ENCODE data around the gene SIGLEC11. TPM values are rescaled to one million over a fixed set of nuclear protein-coding genes. Genes with fewer than 3 reads are reported as not detected.
"Not testable (repeated sequence)": the region's sequence is repeated elsewhere in the genome, so short reads cannot be mapped to it uniquely, and the experiment has no call there.

SIGLEC11 gene
- total RNA-seq, 2 donors from 2014 or later: not detected

DNA sequence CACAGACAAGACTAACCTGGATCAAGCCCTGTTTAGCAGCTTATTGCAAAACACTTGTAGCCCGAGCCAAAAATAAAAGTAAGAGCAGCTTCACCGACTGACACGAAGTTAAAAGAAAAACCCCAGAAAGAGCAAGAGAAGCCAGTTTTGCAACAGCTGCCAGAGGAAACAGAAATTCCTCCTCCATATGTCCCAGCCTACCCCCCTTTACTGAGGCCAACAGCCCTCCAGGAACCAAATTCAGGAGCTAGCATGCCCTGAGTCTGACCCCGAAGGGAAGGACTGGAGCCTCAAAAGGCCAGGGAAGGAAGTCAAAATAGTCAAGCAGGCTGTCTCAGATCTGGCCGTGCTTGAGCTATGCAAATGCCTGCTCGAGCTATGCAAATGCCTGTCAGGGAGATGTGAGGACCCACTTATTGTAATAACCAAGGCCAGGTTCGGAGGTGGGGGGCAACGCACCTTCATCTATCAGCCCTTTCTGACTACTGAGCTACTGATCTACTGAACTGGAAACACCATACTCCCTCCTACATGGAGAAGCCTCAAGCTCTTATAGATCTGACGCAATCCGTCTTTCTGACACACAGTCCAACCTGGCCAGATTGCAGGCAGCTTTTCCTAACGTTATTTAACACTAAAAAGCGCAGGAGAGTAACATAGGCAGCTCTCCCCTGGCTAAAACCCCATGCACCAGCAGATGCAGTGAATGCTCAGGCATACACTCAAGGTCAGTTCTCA is 6.7 kb downstream of the SIGLEC11 start:
- ATAC-seq: no peak
- Mint-ChIP-seq H3K27me3 (peaks cover 32% of the 10 kb centered on the region), H3K36me3 (ENCODE audit: low read depth) (no peaks in the 10 kb centered on the region)

DNA sequence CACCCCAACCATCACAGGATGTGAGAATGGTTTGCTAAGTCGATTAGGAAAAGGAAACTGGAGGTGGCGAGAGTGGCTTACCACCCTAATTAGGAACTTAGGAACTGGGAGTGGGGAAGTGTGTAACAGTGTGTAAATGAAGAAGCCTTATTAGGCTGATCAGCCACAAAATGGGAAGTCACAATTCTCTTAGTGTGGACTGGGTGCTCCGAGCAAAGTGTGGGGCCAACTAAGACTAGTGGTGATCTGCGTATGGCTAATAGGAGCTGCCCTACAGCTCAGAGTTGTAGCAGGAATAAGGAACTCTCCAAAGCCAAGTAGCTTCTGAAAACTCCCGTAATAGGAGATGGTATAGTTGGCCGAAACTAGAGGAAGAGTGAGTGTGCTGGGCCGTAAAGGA is 7.6 kb downstream of the SIGLEC11 start:
- H3K9me3 ChIP-seq (ENCODE audit: control insufficient read depth, low read length, poor library complexity, severe bottlenecking): no peaks in the 10 kb centered on the region
- no peak overlapping the region for H3K4me3 Mint-ChIP-seq
- ATAC-seq (no peak), DNase-seq (no peak)
- H3K4me1 Mint-ChIP-seq: peaks cover 8% of the 10 kb centered on the region
- H3K27me3 Mint-ChIP-seq: peaks cover 32% of the 10 kb centered on the region
- H3K36me3 Mint-ChIP-seq (ENCODE audit: low read depth): no peaks in the 10 kb centered on the region
- H3K27ac Mint-ChIP-seq: no peak overlapping the region

More for the DNA sequence above, 6.7 kb downstream of the SIGLEC11 start:
- Mint-ChIP-seq H3K27ac (no peak overlapping the region), H3K4me1 (peaks cover 8% of the 10 kb centered on the region), H3K4me3 (no peak overlapping the region)
- no peaks in the 10 kb centered on the region for H3K9me3 ChIP-seq (ENCODE audit: control insufficient read depth, low read length, poor library complexity, severe bottlenecking)
- no peak for DNase-seq

DNA sequence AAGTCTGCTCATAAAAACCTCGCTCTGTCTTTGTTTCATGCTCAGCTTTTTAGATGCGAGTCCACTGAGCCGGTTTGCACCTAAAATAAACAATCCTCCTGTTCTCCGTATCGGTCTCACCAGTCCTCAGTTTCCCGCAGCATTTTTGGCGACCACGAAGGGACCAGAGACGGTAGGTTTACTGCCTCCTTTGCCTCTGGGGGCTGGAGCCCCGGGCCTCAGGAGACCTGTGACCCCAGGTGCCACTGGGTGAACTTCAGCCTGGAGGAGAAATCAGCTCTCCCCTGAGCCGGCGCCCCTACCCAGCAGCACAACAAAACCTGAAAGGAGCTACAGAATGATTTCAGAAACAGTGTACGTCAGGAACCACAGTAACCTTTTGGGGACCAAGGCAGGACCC is 8.1 kb downstream of the SIGLEC11 start:
- H3K27ac Mint-ChIP-seq: no peak overlapping the region

DNA sequence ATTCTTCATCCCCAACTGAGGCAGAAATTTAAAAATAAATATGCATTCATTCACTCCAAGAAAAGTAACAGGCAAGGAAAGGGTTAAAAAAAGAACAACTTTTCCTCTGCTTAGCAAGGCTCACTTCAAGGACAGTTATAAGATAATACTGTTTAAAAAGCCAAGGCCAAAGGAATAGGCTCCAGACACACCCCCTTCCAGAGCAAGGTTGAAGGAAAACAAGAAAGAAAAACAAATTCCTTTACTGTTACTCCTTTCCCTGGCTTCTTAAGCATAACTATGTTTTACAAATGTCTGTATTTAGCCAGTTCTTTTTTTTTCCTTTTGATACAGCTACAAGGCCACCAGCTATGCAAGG is 8.5 kb downstream of the SIGLEC11 start:
- no peaks in the 10 kb centered on the region for H3K9me3 ChIP-seq (ENCODE audit: control insufficient read depth, low read length, poor library complexity, severe bottlenecking)
- DNase-seq: no peak
- H3K36me3 Mint-ChIP-seq (ENCODE audit: low read depth): no peaks in the 10 kb centered on the region
- peaks cover 32% of the 10 kb centered on the region for H3K27me3 Mint-ChIP-seq
- H3K4me1 Mint-ChIP-seq: peaks cover 8% of the 10 kb centered on the region
- H3K27ac Mint-ChIP-seq: no peak overlapping the region
- ATAC-seq: no peak
- H3K4me3 Mint-ChIP-seq: no peak overlapping the region

More for the DNA sequence above, 8.1 kb downstream of the SIGLEC11 start:
- Mint-ChIP-seq H3K4me1 (peaks cover 8% of the 10 kb centered on the region), H3K36me3 (ENCODE audit: low read depth) (no peaks in the 10 kb centered on the region), H3K4me3 (no peak overlapping the region), H3K27me3 (peaks cover 32% of the 10 kb centered on the region)
- no peaks in the 10 kb centered on the region for H3K9me3 ChIP-seq (ENCODE audit: control insufficient read depth, low read length, poor library complexity, severe bottlenecking)
- ATAC-seq: no peak
- DNase-seq: no peak

DNA sequence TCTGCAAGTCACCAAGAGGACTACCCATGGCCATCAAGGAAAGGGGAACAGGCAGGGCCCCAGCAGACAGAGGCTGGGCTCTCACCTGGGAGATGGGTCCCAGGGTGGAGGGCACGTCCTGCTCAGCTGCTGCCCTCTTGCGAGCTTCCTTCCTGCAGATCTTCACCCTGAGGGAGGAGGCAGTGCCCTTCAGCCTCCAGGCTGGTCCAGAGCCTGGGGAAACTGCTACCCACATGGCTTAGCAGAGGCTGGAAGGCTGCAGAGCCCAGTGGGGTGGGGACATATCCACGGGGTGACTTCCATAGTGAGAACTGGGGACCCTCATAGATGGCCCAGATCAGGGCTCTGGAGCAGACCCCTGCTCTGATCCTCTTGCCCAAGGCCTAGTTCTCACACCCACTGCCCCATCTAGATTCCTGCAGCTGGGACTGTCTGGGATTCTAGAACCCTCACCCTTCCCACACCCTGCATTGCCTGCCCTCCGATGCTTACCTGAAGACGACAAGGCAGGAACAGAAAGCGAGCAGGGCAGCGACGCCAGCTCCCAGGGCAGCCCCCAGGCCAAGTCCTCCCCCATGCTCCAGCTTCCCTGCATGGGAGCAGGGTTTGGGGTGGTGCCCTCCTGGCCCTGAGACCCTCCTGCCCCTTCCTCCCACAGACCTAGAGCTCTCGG is 9.0 kb downstream of the SIGLEC11 start:
- ATAC-seq (no peak), DNase-seq (no peak)
- Mint-ChIP-seq H3K36me3 (ENCODE audit: low read depth) (no peaks in the 10 kb centered on the region), H3K4me3 (no peak overlapping the region), H3K4me1 (peaks cover 8% of the 10 kb centered on the region), H3K27me3 (peaks cover 32% of the 10 kb centered on the region), H3K27ac (peak overlapping the region; percentile 34)
- H3K9me3 ChIP-seq (ENCODE audit: control insufficient read depth, low read length, poor library complexity, severe bottlenecking): no peaks in the 10 kb centered on the region

DNA sequence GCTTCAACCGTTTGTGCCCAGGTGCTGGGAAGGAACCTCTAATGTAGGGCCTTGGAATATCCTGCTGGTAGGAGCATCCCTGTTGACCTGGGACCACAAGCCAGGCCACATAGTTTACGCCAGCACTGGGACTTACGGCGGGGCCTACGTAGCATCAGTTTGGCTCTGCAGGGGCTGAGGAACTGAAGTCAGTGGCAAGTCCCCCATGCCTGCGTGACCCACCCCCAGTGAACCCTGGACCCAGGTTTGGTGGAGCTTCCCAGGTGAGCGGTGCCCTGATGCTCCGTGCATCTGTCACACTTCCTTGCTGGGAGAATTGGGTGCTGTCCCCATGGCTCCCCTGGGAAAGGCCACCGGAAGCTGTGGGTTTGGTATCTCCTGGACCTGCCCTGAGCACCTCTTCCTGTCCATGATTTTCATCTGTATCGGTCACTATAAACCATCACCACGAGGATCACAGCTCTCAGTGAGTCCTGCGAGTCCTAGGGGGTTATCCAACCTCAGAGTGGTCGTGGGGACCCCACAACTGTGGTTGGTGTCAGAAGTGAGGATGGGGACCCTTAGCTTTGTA is 9.9 kb downstream of the SIGLEC11 start:
- Mint-ChIP-seq H3K4me1 (peaks cover 8% of the 10 kb centered on the region), H3K36me3 (ENCODE audit: low read depth) (no peaks in the 10 kb centered on the region), H3K27ac (peak overlapping the region; percentile 34), H3K27me3 (peaks cover 32% of the 10 kb centered on the region), H3K4me3 (no peak overlapping the region)
- no peak for DNase-seq
- ATAC-seq: no peak
- no peaks in the 10 kb centered on the region for H3K9me3 ChIP-seq (ENCODE audit: control insufficient read depth, low read length, poor library complexity, severe bottlenecking)

DNA sequence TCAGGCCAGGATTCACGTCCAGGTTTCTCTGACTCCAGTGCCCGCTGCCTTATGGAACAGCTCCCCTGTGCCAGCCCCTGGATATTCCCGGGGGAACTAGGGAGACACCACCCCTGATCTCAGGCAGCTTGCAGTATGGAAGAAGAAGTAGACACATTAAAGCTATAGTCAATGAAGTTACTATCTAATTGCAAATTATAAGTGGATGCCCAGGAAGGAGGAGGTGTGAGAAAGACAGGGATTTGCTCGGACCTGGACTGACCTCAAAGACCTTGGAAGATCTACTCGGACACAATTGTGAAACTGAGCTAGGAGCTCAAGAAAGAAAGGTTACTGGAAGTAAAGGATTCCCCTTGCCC is 10.4 kb downstream of the SIGLEC11 start:
- peaks cover 34% of the 10 kb centered on the region for H3K27me3 Mint-ChIP-seq
- no peak for DNase-seq
- no peaks in the 10 kb centered on the region for H3K36me3 Mint-ChIP-seq (ENCODE audit: low read depth)
- ATAC-seq: no peak
- H3K4me3 Mint-ChIP-seq: no peak overlapping the region
- H3K27ac Mint-ChIP-seq: no peak overlapping the region
- peaks cover 8% of the 10 kb centered on the region for H3K4me1 Mint-ChIP-seq
- no peaks in the 10 kb centered on the region for H3K9me3 ChIP-seq (ENCODE audit: control insufficient read depth, low read length, poor library complexity, severe bottlenecking)

DNA sequence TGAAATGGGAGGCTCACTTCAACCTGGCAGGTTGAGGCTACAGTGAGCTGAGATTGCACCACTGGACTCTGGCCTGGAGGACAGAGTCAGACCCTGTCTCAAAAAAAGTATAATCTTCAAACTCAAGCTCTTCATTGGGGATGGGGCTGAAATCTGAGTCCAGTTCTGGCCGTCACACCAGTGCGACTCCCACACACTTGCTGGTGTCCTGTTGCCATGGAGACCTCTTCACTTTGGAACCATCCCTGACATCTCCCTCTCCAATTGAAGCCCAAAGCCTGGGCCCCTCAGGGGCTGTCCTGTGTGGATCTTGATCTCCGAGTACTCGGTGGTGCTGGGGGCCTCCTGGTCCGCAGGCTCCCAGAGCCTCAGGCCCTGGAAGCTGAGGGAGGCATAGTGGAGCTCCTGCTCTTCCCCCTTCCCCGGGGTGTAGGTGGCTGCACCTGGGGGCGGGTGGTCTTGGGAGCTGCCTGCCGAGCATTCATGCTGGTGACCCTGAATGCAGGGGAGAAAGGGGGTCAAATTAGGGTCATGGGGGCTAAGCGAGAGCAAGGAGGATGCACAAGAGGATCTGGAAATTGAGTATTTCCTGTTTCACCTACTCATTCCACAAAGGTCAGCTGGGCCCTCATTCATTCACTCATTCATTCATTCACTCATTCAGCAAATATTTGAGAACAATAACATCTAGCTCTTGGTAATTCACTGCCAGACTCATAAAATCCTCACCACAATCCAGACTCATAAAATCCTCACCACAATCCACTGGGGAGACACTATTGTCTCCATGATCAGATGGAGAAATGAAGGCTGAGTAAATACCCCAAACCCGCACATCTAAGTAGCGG is 11.0 kb downstream of the SIGLEC11 start:
- Mint-ChIP-seq H3K4me1 (peaks cover 8% of the 10 kb centered on the region), H3K4me3 (no peak overlapping the region), H3K27me3 (peaks cover 37% of the 10 kb centered on the region), H3K36me3 (ENCODE audit: low read depth) (peaks cover 3% of the 10 kb centered on the region), H3K27ac (no peak overlapping the region)
- no peak for ATAC-seq
- DNase-seq: no peak
- H3K9me3 ChIP-seq (ENCODE audit: control insufficient read depth, low read length, poor library complexity, severe bottlenecking): no peaks in the 10 kb centered on the region

DNA sequence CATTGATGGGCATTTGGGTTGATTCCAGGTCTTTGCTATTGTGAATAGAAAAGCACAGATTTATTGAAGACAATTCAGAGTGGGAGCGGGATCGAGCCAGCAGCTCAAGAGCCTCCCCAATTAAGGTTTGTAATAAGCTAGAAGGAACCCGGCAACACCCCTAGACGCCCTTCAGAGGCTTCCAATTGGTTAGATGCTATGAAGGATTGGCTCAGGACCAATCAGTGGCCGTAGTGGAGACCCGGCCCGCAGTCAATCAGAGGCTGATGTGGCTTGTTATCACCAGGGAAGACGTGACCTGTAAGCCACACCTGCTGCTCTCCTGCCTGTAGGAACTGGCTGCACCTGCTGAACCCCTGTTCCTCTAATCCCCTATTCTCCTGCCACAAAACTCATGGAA is 14.6 kb downstream of the SIGLEC11 start:
- Mint-ChIP-seq H3K36me3 (ENCODE audit: low read depth) (peaks cover 5% of the 10 kb centered on the region), H3K27ac (no peak overlapping the region), H3K4me1 (peaks cover 8% of the 10 kb centered on the region), H3K4me3 (no peak overlapping the region), H3K27me3 (peaks cover 50% of the 10 kb centered on the region)
- DNase-seq (no peak), ATAC-seq (no peak)
- no peaks in the 10 kb centered on the region for H3K9me3 ChIP-seq (ENCODE audit: control insufficient read depth, low read length, poor library complexity, severe bottlenecking)

DNA sequence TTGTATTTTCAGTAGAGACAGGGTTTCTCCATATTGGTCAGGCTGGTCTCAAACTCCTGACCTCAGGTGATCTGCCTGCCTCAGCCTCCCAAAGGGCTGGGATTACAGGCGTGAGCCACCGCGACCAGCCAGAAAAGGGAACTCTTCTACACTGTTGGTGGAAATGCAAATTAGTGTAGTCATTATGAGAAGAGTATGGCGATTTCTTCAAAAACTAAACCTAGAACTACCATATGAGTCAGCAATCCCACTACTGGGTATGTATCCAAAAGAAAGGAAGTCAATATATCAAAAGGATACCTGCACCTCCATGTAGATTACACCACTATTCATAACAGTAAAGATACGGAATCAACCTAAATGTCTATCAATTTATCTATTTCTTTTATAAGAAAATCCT is 16.4 kb downstream of the SIGLEC11 start:
- H3K4me3 Mint-ChIP-seq; H3K27ac Mint-ChIP-seq; DNase-seq; H3K36me3 Mint-ChIP-seq (ENCODE audit: low read depth); H3K9me3 ChIP-seq (ENCODE audit: control insufficient read depth, low read length, poor library complexity, severe bottlenecking); H3K4me1 Mint-ChIP-seq; ATAC-seq: not testable (repeated sequence)
- H3K27me3 Mint-ChIP-seq: peaks cover 53% of the 10 kb centered on the region

DNA sequence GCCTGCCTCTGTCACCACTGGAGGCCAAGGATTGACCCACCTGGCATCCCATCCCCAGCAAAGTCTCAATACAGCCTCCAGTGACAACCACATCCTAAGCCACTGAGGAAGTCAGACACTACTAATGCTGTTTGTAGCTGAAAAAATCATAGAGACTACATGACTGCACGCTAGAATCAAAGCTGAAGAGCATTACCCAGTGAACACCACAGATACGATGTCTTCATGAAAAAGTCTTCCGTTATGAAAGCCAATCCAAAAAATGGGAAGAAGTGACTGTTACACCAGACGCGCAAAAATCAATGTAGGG is 20.5 kb downstream of the SIGLEC11 start:
- no peak overlapping the region for H3K27ac Mint-ChIP-seq
- no peak for ATAC-seq
- H3K4me3 Mint-ChIP-seq: no peak overlapping the region
- H3K9me3 ChIP-seq (ENCODE audit: control insufficient read depth, low read length, poor library complexity, severe bottlenecking): no peaks in the 10 kb centered on the region
- DNase-seq: no peak
- peaks cover 5% of the 10 kb centered on the region for H3K36me3 Mint-ChIP-seq (ENCODE audit: low read depth)
- H3K27me3 Mint-ChIP-seq: peaks cover 49% of the 10 kb centered on the region
- peaks cover 8% of the 10 kb centered on the region for H3K4me1 Mint-ChIP-seq

DNA sequence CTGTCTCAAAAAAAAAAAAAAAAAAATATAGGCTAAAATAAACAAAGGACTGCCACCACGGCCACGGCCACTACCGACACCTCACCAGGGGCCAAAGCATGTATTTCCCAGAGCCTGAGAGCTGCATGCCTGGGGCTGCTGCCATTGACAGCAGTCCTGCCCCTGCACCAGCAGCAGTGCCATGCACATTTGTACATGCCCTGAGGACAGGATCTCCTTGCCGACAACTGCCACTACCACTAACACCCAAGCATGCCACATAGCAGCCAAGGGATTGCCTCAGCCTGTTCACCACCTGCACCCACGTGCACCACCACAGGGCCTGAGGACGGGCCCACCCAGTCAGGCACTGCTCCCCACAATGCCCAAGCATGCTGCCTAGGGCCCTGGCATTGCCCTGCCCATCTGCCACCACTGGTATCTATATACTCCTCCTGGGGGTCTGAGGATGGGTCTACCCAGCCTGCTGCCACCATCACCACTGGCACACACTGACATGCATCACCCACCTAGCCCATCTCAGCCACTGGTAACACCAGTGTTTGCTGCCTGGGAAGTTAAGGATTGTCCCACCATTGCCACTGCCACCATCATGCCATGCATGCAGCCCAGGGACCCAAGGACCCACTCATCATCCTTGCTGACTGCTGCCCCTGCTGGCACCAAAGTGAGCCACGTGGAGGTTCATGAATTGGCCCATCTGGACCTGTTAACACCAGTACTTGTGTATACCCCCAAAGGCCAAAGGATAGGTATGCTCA is 21.1 kb downstream of the SIGLEC11 start:
- Mint-ChIP-seq H3K4me3 (no peak overlapping the region), H3K27me3 (peaks cover 44% of the 10 kb centered on the region), H3K4me1 (peaks cover 8% of the 10 kb centered on the region), H3K27ac (no peak overlapping the region), H3K36me3 (ENCODE audit: low read depth) (peaks cover 2% of the 10 kb centered on the region)
- DNase-seq (no peak), ATAC-seq (no peak)
- H3K9me3 ChIP-seq (ENCODE audit: control insufficient read depth, low read length, poor library complexity, severe bottlenecking): no peaks in the 10 kb centered on the region

DNA sequence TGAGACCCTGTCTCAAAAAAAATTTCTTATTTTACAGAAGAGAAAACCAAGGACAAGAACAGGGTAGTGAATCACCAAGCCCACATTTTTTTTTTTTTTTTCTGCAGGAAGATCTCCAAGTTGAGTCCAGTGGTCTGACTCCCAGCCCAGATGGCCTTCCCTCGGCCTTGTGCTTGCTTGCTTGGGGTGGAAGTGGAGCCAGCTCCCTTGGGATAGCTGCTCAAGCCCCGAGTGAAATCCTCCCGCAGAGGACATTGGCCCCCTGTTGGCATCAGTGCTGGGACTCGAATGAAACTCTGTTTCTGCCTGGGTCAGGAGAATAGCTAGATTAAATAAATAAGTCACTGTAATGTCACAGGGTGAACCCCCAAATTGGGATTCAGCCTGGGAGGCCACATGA is 22.3 kb downstream of the SIGLEC11 start:
- H3K9me3 ChIP-seq (ENCODE audit: control insufficient read depth, low read length, poor library complexity, severe bottlenecking): no peaks in the 10 kb centered on the region
- DNase-seq: no peak
- Mint-ChIP-seq H3K4me1 (peaks cover 5% of the 10 kb centered on the region), H3K4me3 (no peak overlapping the region), H3K36me3 (ENCODE audit: low read depth) (peaks cover 1% of the 10 kb centered on the region), H3K27me3 (peaks cover 33% of the 10 kb centered on the region), H3K27ac (no peak overlapping the region)
- no peak for ATAC-seq

Data from T-helper 17 cell (primary cell).